Activated CD4-positive, CD25-positive, alpha-beta regulatory T cell treated with anti-CD3 and anti-CD28 coated beads, Interleukin-2, amount 50 U/mL, for 16 hours (primary cell): Measurements from ENCODE around the gene ANO7.

Experiments used
- DNase-seq: peaks from one replicate; pipeline ENCODE4 v3.0.0-alpha.2; 2020; ENCODE audit warnings: low read depth, low spot score

ANO7 gene

DNA sequence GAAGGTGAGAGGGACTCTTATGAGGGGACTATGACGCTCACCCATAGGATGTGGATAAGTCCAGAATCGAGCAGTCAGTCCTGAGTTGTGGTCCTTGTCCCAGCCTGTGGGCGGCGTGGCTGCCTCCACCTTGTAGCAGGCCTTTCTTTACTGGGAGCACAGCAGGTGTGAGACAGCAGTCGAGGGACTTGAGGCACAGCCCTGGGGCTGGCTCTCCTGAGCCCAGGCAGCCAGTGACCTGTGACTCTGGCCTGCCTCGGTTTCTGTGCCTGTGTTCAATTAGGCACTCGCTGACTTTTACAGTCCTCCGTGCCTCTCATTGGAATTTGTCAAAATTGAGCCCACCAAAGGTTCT, 30.0 kb upstream of the ANO7 start:
- no peak for DNase-seq

DNA sequence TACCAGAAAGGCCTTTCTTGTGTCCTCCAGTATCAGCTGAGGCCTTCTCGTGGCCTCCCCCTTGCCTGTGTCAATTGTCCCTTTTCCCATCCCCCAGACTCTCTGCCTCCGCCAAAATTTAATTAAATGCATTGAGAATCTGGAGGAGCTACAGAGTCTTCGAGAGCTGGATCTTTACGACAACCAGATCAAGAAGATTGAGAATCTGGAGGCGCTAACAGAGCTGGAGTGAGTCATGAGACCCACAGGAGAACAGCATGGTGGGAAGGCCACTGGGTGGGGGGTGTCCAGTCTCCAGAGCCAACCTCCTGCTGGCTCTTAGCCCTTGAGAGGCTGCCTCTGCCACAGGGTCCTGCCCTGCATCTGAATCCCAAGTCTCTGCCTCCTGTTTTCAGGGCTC, 29.4 kb upstream of the ANO7 start:
- no peak for DNase-seq

- DNase-seq = no peak
Measured at GRCh38 chr2:241160318-241160717, 28.2 kb upstream of the ANO7 start.

DNA sequence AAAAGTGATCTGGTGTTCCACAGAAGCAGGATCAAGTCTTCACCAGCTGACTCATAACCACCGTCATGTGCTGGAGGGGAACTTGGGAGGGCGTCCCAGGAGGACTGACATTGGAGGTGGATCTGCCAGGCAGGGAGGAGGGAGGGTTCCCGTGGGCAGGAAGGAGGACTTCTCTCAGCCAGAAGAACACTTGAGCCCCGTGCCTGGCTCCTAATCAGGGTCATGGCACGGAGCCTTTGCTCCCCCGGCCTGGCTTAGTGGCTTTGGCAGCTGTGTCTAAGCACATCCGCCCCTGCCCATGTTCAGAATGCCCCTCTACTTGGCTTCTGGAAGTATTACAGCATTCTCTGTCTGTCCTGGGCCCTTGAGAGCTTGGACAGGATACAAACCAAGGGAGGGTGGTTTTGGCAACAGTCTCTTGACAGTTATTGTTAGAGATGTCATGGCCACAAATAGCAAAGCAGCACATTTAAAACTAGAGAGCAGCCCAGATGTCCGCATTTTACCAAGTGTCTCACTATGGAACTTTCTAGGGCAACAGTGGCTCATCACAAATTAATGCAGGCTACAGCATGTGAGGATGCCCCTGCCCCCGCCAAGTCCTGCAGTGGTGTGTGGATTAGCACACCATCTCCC, 26.7 kb upstream of the ANO7 start:
- DNase-seq = no peak

DNA sequence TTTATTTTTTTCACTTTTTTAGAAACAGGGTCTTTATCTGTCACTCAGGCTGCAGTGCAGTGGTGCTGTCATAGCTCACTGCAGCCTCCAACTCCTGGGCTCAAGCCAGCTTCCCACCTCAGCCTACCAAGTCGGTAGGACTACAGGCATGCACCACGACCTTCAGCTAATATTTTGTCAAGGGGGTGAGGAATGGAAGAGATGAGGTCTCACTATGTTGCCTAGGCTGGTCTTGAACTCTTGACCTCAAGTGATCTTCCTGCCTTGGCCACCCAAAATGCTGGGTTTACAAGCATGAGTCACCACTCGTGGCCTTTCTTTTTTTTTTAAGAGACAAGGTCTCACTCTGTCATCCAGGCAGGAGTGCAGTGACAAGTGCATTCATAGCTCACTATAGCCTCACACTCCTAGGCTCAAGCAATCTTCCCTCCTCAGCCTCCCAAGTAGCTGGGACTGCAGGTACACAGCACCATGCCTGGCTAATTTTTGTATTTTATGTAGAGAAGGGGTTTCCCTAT, 24.8 kb upstream of the ANO7 start:
- no peak for DNase-seq

DNA sequence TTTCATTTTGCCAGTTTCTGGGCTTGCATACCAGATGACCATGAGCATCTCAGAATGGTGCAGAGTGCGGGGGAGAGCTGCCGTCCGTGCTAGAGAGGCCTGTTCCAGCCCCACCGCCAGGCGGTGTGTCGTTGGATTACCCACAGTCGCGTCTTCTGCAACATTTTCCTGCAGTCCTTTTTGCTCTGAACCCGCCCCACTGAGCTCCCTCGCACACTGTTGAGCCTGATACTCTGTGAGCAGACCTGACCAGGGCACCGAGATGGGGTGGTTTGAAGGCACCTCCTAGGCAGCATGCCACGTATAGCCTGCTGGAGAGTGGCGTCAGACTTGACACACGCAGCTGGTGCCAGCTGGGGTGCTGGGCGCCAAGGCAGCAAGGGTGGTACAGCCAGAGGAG, 20.1 kb upstream of the ANO7 start:
- DNase-seq = no peak

DNA sequence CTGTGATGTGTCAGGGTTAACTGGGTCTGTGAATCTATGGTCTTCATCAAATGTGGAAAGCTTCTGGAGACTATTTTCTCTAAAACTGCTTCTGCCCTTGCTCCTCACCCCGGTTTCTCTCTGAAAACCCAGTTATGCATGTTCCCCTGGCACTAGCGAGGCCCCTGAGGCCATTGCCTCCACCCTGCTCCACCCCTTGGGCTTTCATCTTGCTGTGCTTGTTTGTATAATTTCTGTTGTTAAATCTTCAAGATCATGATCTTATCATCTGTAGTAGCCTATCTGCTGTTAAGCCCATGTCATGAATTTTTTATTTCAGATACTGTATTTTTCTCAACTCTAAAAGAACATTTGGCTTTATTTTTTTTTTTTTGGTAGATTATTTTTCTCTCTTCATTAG, 14.9 kb upstream of the ANO7 start:
- DNase-seq = no peak

GRCh38 chr2:241177526-241178334, 10.7 kb upstream of the ANO7 start:
- DNase-seq = no peak

DNA sequence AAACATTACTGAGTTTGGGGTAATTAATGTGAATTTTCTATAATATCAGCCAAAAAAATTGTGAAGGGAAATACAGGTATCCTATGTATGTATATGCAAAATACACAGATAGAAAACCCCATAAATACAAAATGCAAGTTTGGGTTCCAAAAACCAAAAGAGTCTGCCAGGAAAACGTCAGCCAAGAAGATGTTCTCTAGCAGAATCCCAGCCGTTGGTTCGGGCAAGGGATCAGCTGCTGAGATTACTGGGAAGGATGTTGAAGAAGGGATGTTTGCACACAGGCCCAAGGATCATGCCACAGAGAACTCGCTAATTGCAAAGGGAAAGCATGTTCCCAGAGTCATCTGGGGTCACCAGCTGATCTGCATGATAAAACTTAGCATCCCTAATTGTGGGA, 9.5 kb upstream of the ANO7 start:
- no peak for DNase-seq

DNA sequence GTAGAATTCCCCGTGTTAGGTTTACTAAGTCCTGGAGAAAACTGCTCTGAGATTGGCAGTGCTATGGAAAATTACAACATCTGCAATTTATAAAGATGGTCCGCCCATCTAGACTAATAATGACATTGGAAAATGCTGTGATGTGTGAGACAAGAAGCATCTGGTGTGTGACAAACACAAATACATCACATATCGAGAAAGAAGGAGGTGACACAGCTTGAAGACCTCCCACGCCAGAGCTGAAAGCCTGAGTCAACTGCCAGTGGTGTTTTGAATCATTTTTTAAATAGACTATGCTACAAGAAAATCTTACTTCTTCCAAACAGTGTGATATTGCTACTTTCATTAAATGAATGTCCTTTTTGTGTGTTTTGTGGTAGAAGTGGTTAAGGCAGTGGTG, 8.6 kb upstream of the ANO7 start:
- no peak for DNase-seq

DNA sequence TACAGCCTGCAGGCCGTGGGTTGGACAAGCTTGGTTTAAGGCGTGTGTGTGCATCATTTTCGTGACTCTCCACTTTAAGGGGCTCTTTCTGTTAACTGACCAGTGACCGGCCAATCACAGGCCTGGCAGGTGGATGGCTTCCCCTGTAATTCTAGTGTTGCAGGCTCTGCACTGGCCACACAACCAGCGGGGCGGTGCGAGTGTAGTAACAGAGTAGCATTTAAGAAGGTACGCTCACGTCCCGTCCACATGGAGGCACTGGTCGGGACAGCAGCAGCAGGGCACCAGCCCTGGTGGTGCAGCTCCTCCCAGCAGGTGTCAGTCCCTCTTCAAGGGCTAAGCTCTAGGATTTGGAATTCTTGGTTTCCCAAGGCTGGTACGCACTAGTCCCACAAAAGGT, 8.0 kb upstream of the ANO7 start:
- DNase-seq = no peak

DNA sequence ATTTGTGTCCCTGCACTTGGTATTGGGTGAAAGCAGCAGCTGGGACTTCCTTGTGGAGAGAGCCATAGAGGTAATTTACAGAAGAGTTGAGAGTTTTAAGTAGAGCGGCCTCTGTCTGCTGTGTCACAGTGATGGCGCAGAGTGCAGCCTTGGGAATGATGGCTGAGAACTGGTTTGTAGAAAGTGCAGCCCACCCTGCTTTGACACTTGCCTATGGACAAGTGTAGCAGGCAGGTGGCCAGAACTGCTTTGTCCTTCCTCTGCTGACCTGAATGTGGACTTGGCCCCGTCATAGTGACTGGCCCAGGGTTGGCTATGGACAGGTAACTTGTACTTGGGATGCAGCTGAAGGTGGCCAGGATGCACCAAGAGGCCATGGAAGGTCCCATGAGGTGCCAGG, 6.4 kb upstream of the ANO7 start:
- no peak for DNase-seq

GRCh38 chr2:241182531-241183133, 5.8 kb upstream of the ANO7 start:
- DNase-seq = no peak

- DNase-seq = no peak
Measured at GRCh38 chr2:241183221-241183620, 5.3 kb upstream of the ANO7 start.

- DNase-seq = no peak
Measured at GRCh38 chr2:241184901-241185300, 3.6 kb upstream of the ANO7 start.

- DNase-seq = no peak
Measured at GRCh38 chr2:241185961-241186360, 2.5 kb upstream of the ANO7 start.

GRCh38 chr2:241187101-241187917, 1.2 kb upstream of the ANO7 start:
- DNase-seq = no peak

DNA sequence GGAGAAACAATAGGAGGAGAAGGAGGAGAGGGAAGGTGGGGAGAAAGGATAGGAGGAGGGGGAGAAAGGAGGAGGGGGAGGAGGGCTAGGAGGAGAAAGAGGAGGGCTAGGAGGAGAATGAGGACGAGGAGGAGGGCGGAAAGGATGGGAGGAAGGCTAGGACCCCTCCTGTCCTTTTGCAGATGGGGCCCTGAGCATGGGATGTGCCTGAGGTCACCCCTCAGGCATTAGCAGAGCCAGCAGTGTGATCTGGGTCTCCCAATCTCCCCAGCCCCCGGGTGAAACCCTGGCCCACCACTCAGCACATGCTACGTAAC, 601 bp upstream of the ANO7 start:
- DNase-seq = no peak

DNA sequence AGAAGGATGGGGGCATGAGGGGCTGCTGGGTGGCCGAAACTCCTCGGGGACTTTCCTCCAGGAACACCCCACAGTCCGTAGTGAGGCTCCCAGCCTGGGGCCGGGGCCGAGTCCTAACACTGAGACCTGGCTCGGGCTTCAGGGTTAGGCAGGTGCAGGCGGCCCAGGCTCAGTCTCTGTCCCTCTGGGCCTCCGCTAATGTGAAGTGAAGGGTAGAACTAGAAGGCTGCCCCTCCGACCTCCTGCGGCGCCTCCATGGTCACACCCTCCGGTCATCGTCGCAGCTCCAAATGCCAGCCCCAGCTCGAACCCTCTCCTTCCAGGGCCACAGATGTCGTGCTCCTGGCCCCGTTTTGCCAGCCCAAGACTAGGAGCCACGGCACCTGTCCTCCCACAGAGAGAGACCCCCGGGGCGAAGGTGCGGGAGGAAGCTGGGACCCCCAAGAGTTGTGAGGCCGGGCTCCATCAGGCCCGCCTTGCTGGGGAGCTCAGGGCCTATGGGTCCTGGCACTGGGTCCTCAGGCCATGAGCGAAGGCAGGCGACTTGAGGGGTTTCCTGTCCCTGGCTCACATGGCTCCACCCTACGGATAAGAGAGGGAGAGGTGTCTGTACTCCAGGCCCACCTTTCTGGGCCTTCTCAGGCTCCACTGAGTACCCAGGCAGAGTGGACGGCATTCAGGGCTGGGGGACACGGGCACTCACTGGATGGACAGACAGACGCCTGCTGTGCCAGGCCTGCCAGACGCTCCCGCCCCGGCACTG, 797 bp downstream of the ANO7 start:
- no peak for DNase-seq

DNA sequence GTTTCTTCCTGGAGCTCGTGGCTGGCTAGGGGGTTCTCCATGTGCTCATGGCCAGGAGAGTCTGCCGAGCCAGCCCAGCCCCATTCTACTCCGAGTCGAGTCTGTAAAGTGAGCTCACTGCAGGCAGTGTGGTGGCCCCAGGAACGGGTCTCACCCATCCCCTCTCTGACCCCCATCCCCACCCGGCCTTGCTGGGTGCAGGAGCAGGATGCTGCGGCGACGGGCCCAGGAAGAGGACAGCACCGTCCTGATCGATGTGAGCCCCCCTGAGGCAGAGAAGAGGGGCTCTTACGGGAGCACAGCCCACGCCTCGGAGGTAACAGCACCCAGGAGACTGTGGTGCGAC, 1.4 kb downstream of the ANO7 start:
- DNase-seq = no peak

GRCh38 chr2:241190291-241190981, 2.0 kb downstream of the ANO7 start:
- DNase-seq = no peak
